GM19328 (cell line): ENCODE results near the gene NR0B2.
"Not testable (repeated sequence)": the region's sequence is repeated elsewhere in the genome, so short reads cannot be mapped to it uniquely, and the experiment has no call there.

ENCODE experiments used
- ATAC-seq: cut with Tn5 transposase; IDR thresholded peaks from one replicate; pipeline ENCODE4 v1.9.1; 2021; ENCODE audit warnings: mild to moderate bottlenecking, moderate library complexity; ENCODE audit not compliant: unreplicated experiment

Gene NR0B2

GRCh38 chr1:26894263-26894662 is 19.5 kb downstream of the NR0B2 start:
- ATAC-seq, result no peak

GRCh38 chr1:26890467-26890796 is 23.3 kb downstream of the NR0B2 start:
- ATAC-seq, result peak; percentile 32

GRCh38 chr1:26889551-26890466 is 24.0 kb downstream of the NR0B2 start, which contains the start of gene GPN2:
Gene GPN2, minus strand, starts transcription at chr1:26890283. Its CDS starts 187 bp downstream, at chr1:26890096.
- ATAC-seq, result peak; percentile 86

- no peak for ATAC-seq
Observed at GRCh38 chr1:26888231-26888630, 25.5 kb downstream of the NR0B2 start.

GRCh38 chr1:26887125-26887524 is 26.6 kb downstream of the NR0B2 start:
- no peak for ATAC-seq

- no peak for ATAC-seq
Observed at GRCh38 chr1:26882696-26883463, 30.9 kb downstream of the NR0B2 start.

GRCh38 chr1:26881611-26882010 is 32.2 kb downstream of the NR0B2 start:
- ATAC-seq, result not testable (repeated sequence)

GRCh38 chr1:26879793-26880192 is 34.0 kb downstream of the NR0B2 start:
- ATAC-seq, result no peak

GRCh38 chr1:26877326-26877725 is 36.4 kb downstream of the NR0B2 start:
- ATAC-seq, result no peak

- ATAC-seq, result no peak
Observed at GRCh38 chr1:26874896-26875295, 38.9 kb downstream of the NR0B2 start.

- ATAC-seq, result not testable (repeated sequence)
Observed at GRCh38 chr1:26873097-26873496, 40.7 kb downstream of the NR0B2 start.

GRCh38 chr1:26864610-26865480 is 48.9 kb downstream of the NR0B2 start:
- peak; percentile 86 for ATAC-seq

- no peak for ATAC-seq
Observed at GRCh38 chr1:26863685-26864077, 50.1 kb downstream of the NR0B2 start.

- no peak for ATAC-seq
Observed at GRCh38 chr1:26862781-26863684, 50.7 kb downstream of the NR0B2 start, which contains the start of gene SFN. Gene SFN, plus strand, starts transcription at chr1:26863149. Its CDS starts 64 bp downstream, at chr1:26863213.

GRCh38 chr1:26861889-26862378 is 51.8 kb downstream of the NR0B2 start:
- ATAC-seq, result no peak
